Globus pallidus (tissue), 1 donor: ENCODE results near the gene VTCN1.
"Not testable (repeated sequence)": the region's sequence is repeated elsewhere in the genome, so short reads cannot be mapped to it uniquely, and the experiment has no call there.

Experiments
- DNase-seq: peaks from one replicate; pipeline ENCODE4 v3.0.0-alpha.2; 2015; ENCODE audit warnings: low spot score

The VTCN1 gene

DNA sequence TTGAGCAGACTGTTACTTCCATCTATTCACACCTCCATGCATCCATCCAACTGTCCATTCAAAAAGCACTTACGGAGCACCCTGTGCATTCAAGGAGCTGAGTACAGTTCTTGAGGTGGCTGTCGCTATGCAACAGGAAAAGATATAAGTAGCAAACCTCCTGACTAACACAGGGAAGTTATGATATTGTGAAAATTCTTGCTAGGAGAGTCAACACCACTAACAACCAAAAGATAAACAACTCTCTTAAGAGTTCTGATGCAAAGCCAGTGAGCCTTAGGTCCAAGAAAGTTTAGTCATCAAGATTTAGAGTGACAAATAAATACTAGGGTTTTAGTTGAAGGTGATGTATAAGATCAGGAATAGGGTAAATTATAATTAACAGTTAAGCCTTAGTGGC lies 44.7 kb downstream of the VTCN1 start:
- no peak for DNase-seq

DNA sequence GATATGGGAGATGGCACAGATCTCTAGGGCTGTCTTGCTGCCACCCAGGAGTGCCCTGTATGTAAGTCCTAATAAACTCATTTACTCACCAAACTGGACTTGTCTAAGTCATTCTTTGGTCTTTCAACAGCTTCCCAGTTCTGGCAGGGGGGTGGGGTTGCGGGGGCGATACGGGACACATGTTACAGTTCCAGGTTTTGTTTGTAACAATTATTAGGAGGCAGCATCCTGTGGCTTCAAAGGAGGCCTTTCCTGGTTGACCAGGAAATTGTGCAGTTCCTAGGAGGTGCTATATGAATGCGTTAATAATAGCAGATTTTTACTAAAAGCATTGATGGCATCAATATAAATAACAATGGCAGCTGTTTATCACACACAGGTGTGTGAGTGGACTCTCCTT lies 46.5 kb downstream of the VTCN1 start:
- DNase-seq = no peak

DNA sequence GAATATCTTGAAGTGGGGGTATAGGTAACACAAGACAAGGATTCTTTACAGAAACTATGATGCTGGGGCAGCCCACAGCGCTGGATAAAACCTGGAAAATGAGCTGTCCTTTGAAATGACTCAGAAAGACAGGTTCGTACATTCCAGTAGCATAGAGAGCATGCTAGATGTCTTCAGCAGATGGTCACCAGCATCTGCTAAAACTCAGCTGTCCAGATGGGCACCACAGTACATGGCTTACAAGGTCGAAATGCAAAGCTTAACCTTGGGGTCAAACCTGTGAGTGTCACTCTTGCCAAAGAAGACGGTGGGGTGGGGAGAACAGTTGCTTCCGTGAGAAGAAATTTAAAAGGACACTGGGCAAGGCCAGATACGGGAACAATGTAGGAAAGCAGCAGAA lies 47.9 kb downstream of the VTCN1 start:
- no peak for DNase-seq

DNA sequence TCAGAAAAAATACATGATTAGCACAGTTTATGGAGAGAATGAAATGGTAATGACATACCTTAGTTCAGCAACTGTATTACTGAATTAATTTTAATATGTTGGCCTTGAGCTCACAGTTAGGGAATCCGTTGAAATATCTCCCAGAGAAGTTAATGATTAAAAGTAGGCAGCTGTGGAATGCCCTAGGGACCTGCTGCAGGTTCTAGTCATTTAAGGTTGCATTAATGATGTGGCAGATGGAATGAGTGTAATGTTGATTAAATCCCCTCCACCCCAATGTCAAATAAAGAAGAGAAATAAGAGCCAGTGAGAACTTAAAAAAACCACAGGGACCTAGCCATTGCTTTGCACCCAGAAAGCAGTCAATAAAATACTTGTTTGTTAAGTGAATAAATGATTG lies 48.8 kb downstream of the VTCN1 start:
- DNase-seq = no peak

DNA sequence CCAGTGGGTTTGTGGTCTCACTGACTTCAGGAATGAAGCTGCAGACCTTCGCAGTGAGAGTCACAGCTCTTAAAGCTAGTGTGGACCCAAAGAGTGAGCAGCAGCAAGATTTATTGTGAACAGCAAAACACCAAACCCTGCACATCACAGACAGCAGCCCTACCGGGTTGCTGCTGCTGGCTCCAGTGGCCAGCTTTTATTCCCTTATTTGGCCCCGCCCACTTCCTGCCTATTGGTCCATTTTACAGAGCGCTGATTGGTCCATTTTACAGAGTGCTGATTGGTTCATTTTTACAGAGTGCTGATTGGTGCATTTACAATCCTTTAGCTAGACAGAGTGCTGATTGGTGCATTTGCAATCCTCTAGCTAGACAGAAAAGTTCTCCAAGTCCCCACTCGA lies 59.4 kb downstream of the VTCN1 start:
- DNase-seq = not testable (repeated sequence)

DNA sequence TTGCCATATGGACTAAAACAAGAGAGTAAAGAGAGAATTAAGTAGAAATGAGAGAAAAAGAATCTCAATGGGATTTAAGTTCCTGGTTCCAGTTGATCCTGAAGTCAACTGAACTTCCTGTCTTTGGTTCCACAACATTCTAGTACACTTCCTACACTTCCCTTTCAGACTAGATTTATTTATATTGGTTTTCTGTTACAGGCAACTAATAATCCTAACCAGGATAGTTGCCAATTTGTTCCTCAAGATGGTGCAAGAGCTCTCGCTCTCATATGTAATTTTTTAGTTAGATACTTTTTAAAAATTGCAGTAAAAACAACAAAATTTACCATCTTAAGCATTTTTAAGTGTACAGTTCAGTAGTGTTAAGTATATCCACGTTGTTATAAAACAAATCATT lies 60.4 kb downstream of the VTCN1 start:
- no peak for DNase-seq

DNA sequence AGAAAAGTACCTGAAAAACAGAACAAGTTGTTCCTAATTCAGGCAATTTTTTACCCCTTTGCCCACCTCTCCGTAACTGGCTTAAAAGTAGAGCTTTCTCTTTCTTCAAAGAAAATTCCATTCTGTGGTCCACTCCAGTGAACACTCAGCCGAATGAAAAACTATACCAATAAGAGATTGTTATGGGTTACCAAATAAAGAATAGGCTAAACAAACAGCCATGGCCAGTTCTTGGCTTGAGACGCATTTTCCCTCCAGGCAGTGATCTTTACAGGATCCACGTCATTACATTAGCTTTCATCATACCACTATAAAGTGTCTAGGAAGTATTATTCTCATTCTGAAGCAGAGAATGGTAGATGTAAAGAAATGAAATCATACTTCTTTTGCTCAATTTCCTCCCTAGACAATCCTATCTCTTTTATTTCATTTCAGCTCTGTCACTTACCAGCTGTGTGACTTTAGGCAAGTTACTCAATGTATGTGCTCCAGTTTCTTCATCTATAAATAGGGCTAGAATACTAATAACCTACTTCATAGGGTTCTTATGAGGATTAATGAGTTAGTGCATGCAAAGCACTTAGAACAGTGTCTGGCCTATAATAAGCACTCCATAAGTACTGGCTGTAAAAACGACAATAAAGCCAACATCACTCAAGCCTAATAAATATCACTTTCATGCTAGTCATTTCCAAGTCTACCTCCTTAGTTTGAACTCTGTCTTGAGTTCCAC lies 62.7 kb downstream of the VTCN1 start:
- no peak for DNase-seq

DNA sequence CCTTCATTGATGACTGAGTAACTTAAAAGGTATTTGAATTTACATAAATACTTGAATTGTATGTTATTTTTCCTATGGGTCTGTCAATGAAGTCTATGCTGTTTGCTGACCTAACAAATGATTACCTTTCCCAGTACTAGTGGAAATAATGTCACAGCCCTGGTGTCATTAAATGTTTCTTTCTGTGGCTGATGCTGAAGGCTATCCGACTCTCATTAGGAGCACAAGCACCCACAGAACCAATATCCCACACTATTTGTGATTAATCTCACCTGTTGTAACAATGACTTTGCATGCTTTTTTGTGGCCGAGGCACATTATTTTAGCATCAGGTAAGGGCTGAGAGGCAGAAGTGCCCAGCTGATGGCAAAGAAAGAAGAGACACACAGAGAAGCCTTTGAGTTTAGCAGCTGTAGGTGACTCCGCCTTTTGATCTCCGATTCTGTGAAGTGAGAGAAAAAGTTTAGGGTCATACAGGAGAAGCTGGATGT lies 63.3 kb downstream of the VTCN1 start:
- no peak for DNase-seq

DNA sequence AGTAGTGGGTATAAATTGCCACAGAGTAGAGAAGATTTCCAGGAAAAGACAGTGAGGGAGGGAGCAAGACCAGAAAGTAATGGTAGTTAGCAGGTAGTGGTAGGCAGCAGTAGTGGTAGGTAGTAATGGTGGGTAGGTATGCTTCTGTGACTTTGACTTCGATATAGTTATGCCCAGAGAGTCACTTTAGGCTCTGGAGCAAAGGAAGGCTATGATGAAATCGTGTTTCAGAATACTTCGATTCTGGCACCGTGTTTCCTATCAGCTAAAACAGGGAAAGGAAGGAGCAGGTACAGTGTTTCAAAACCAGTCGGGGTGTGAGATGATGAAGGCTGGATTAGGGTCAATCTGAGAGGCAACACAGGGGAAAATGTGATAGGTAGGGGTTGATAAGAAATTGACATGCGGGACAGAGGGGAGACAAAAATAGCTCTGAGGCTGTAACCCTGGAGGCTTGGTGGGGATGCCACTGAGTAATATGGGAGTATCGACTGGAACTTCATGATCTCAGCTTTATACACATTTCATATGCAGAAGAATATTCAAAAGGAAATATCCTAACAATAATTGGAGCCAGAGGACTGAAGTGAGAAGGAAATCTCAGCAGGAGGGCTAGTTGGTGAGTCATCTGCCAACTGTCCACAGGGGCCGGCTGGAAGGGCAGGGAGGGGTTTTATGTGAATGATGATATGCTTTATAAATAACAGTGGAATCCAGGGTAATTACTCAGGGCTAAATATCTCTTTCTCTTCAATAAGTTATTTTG lies 64.0 kb downstream of the VTCN1 start:
- no peak for DNase-seq

DNA sequence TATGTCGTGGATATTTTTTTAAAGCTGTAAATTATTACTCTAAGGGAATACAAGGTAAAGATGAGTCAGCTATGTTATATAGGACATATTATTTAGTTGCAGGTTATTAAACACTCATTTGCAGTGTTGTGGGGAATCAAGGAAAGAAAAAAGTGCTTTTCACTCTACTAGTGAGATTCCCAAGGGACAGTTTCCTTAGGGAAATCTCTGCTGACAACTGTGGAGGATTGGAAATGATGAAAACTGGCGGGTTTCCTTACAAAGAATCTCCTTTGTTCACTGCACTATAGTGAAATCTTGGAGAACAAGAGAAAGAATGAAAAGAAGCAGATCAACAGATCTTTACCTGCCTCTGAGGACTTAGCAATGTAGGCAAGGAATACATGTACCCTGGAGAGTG lies 64.7 kb downstream of the VTCN1 start:
- DNase-seq = no peak

DNA sequence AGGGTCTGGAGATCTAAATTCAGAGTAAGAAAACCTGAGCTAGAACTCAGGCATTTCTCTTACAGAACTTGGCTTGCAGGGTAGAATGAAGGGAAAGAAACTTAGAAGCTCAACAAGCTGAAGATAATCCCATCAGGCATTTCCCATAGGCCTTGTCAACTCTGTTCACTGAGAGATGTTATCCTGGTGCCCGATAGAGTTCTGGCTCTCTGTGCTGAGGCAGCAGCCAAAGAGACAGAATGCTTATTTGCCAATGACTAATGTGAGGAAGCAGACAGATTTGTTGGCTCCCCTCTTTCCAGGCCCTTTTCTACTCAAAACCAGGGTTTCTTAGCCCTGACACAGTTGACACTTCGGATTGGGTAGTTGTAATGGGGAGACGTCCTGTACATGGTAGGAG lies 66.9 kb downstream of the VTCN1 start:
- DNase-seq = no peak

DNA sequence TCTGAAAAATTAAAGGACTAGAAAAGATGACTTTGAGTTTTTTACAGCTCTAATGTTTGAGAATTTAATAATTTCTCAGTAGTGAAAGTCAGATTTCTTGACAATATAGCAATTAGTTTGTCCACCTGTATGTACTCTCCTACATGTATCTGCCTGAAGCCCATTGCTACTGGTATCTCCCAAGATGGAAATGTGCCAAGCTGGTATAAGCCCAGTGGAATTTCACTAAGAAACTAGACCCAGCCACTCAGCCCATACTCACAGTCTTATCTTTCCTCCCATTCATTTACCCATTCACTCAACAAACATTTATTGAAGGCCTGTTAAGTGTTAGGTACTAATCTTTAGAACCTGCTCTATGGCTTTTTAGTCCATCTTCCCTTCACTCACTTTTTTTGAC lies 67.6 kb downstream of the VTCN1 start:
- no peak for DNase-seq

DNA sequence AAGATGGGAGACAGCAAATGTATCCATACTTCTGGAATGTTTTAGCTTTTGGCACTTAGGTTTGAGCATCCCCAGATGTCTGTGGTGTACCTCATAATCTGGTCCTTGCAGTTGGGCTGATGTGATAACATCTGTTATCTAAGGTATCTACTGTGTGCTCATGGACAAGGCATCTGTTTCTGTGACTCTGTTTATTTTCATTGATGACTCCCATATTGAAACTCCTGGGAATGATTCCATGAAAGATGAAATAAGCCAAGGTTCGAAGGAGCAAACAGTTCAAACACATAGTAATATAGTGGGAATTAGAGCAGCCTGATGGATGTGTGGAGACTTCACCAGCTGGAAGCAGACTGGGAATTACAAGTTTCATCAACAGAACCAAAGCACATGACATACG lies 68.5 kb downstream of the VTCN1 start:
- no peak for DNase-seq

DNA sequence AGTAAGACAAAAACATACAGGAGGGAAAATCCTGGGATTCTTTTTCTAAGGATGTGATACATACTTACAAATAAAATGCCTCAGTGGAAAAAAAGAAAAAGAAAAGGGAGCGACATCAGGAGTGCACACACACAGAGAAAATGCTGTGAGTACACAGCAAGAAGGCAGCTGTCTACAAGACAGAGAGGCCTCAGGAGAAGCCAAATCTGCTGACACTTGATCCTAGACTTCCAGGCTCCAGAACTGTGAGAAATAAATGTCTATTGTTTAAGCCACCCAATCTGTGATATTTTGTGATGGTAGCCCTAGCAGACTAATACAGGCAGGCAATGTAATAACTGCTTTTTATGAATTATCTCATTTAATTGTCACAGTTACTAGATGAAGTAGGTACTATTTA lies 72.2 kb downstream of the VTCN1 start:
- DNase-seq = no peak

DNA sequence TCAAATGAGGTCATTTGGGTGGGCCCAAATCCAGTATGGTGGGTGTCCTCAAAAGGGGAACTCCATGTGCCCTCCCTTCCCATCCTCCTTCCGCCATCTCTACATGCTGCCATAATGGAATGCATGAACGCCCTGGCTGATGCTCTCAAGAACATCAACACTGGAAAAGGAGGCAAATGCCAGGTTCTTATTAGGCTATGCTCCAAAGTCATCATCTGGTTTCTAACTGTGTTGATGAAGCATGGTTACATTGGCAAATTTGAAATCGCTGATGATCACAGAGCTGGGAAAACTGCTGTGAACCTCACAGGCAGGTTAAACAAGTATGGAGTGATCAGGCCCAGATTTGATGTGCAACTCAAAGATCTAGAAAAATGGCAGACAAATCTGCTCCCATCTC lies 72.6 kb downstream of the VTCN1 start:
- no peak for DNase-seq

DNA sequence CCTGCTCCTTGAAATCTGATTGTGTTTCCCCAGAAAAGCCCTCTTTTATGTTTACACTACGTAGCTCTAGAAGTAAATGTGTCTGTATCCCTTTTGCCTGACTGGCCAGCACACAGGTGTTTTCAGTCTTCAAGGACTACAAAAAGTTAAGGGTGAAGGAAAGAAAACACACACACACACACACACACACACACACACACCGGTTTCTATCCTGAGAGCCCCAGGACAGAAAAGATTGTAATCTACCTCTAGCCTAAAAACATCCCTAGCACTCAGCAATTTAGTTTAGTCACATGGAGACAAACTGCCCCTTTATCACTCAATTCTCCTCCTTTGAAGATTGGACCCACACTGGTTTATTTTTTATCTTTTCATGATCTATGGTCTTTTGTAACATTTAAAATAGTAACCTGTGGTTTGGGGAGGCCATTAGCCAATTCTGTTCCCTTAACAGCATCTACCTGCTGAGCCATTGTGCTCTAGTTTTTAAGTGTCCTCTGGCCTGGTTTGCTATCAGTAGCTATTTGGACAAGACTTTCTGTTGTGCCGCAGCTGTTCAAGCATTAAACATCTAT lies 73.4 kb downstream of the VTCN1 start:
- DNase-seq = no peak

DNA sequence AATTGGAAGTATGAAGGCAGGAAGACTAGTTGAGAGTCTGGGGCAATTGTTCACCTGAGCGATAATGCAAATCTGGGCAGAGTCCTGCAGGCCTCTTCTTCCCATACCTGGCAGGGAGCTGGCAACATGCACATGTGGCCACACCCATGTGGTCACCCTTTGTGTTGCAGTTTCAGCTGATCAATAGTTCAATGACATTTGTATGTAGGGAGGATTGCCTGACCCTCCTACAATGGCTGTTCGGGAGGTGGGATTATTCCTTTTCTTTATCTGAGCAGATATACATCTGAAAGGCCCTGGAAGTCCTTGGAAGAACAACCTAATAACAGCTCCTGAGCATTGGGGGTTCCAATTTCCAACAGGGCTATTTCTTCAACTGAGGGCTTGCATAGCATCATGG lies 74.0 kb downstream of the VTCN1 start:
- no peak for DNase-seq

DNA sequence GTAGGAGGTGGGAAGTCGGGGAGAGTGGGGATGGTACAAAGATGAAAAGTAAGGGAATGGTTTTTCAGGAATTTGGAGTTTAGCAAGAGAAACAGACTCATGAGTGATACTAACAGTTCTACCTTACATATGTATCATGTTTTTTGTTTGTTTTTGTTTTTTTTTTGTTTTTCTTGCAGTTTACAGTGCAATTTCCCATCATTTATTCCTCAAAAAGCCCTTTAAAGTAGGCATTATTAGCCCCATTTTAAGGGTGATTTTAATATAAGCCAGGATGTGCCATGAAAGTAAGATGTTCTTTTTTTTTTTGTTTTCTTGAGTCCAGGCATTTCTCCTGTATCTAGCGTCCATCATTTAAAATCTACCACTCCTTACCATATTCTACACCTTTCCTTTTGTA lies 75.4 kb downstream of the VTCN1 start:
- DNase-seq = no peak

DNA sequence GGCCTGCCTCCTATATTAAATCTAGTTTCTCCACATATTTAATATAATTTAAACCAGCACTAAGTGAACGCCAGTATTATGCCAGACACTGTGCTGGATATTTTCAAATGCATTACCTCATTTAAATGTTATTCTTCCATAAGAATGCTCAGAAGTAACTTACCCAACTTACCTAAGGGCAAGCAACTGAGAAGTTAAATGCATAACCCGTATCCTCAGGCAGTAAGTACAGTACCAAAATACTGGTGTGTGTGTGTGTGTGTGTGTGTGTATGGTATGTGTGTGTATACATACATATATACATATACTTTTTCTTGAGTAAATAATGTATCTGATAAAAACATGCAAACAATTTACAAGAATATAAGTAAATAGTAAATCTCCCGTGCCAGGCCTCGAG lies 80.2 kb downstream of the VTCN1 start:
- DNase-seq = no peak

DNA sequence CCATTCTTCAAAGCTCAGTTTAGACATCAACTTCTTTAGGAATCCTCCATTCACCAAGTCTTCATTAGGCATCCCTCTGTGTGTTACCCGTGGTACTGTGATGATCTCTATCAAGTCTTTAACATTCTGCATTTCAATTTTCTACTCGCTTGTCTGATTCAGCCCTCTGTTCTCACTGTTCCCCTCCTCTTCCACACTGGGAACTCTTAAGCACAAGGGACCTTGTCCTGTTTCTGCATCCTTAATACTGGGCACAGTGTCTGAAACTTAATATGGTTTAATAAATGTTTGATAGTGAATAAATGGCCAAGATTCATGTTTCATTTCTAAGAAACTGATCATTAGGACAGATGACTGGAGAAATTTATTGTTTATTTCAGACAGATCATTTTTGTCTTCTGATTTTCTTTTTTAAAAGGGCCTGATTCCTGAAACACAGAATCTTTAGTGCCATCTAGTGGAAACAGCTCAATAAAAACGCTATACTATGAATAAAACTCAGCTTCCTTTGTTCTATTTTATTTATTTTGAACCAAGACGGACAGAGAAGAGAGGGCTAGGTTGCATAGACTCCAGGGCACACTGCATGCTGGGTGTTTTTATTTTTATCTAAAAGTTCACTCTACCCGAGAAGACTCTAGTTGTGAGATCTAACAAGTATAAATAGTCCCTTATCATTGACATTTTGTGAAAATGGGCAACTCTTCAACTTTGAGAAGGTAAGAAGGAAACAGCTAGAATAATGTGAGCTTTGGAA lies 82.2 kb downstream of the VTCN1 start:
- peak; percentile 47 for DNase-seq

DNA sequence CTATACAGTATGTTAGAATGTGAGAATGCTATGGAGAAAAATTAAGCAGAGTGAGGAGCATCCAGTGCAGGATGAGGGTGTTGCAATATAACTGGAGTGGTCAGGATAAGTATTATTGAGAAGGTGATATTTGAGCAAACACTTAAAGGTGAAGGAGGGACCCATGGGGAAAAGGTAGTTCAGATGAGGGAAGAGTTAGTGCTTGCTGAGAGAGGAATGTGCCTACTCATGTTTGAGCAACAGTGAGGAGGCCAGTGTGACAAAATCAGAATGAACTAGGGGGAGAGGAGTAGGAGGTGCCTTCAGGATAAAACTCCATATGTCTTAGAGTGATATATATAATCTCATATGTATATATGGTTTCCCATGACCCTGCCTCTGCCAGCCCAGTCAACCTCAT lies 82.9 kb downstream of the VTCN1 start:
- no peak for DNase-seq

DNA sequence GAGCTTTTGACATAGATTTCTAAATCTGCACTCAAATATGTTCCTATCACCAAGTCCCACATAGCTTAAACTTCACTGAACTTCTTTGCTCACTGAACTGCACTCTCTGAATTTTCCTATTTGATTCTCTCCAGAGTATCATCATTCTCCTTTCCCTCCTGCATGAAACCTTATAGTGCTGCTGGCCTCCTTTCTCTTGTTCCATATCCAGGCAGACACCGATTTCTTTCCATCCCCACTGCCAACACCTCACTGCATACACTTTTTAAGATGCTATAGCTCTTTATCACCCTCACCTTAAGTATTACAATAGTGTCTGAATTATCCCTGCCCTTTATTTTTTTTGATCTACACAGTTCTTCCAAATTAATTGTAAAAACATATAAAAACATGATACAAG lies 86.1 kb downstream of the VTCN1 start:
- DNase-seq = no peak

DNA sequence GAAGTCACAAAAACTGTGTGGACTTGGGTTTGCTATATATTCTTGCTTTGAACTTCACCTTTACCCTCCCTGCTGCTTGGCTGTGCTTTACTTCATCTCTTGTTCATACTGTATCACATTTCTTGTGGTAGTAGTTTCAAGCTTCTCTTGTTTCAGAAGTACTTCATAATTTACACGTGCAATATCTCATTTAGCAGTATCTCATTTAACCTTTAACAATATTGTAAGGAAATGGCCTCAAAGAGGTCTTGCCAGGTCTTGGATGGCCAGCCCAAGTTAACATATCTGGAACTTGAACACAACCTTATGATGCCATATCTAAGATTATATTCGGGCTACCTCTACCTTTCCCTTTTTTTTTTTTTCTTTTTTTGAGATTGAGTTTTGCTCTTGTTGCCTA lies 87.5 kb downstream of the VTCN1 start:
- DNase-seq = no peak
